GM18508 (cell line): ENCODE measurements around the gene ASB13.

Source experiments
- ATAC-seq: cut with Tn5 transposase; IDR thresholded peaks from one replicate; pipeline ENCODE4 v1.9.1; 2021; ENCODE audit warnings: moderate number of reproducible peaks; ENCODE audit not compliant: insufficient read depth, unreplicated experiment

Gene ASB13

GRCh38 chr10:5649746-5650145 is 16.6 kb downstream of the ASB13 start:
- no peak for ATAC-seq

GRCh38 chr10:5648494-5649457 is 17.6 kb downstream of the ASB13 start:
- ATAC-seq = no peak

GRCh38 chr10:5647507-5648240 is 18.7 kb downstream of the ASB13 start:
- no peak for ATAC-seq

- ATAC-seq = no peak
These were observed 20.3 kb downstream of the ASB13 start for GRCh38 chr10:5645944-5646617.

GRCh38 chr10:5645375-5645774 is 21.0 kb downstream of the ASB13 start:
- no peak for ATAC-seq

- ATAC-seq = no peak
These were observed 21.5 kb downstream of the ASB13 start for GRCh38 chr10:5644930-5645329.

GRCh38 chr10:5643346-5644067 is 22.9 kb downstream of the ASB13 start:
- ATAC-seq = no peak

- ATAC-seq = no peak
These were observed 24.9 kb downstream of the ASB13 start for GRCh38 chr10:5641501-5641900.

GRCh38 chr10:5640501-5640900 is 25.9 kb downstream of the ASB13 start:
- ATAC-seq = no peak

GRCh38 chr10:5640036-5640435 is 26.4 kb downstream of the ASB13 start:
- ATAC-seq = no peak

- ATAC-seq = no peak
These were observed 27.3 kb downstream of the ASB13 start for GRCh38 chr10:5639066-5639465.

GRCh38 chr10:5638494-5638893 is 27.9 kb downstream of the ASB13 start:
- ATAC-seq = no peak

- ATAC-seq = no peak
These were observed 31.5 kb downstream of the ASB13 start for GRCh38 chr10:5634918-5635317.

- ATAC-seq = no peak
These were observed 33.1 kb downstream of the ASB13 start for GRCh38 chr10:5633166-5633749.

GRCh38 chr10:5632446-5632845 is 33.9 kb downstream of the ASB13 start:
- no peak for ATAC-seq

GRCh38 chr10:5631936-5632335 is 34.5 kb downstream of the ASB13 start:
- no peak for ATAC-seq

- no peak for ATAC-seq
These were observed 36.3 kb downstream of the ASB13 start for GRCh38 chr10:5630112-5630436.

GRCh38 chr10:5629303-5630111 is 36.9 kb downstream of the ASB13 start:
- ATAC-seq = peak; percentile 72
